RCC 7860 (cell line): Measurements from ENCODE around the gene ZNF335.

Experiments
- DNase-seq: peaks from one replicate; pipeline ENCODE4 v3.0.0-alpha.2; 2015; ENCODE audit warnings: low spot score
- FAIRE-seq: peaks from 2 replicates; lab custom pipeline; 2012; peaks lifted over from hg19 to GRCh38; lab: Jason Lieb, UNC

ZNF335 gene, protein sequence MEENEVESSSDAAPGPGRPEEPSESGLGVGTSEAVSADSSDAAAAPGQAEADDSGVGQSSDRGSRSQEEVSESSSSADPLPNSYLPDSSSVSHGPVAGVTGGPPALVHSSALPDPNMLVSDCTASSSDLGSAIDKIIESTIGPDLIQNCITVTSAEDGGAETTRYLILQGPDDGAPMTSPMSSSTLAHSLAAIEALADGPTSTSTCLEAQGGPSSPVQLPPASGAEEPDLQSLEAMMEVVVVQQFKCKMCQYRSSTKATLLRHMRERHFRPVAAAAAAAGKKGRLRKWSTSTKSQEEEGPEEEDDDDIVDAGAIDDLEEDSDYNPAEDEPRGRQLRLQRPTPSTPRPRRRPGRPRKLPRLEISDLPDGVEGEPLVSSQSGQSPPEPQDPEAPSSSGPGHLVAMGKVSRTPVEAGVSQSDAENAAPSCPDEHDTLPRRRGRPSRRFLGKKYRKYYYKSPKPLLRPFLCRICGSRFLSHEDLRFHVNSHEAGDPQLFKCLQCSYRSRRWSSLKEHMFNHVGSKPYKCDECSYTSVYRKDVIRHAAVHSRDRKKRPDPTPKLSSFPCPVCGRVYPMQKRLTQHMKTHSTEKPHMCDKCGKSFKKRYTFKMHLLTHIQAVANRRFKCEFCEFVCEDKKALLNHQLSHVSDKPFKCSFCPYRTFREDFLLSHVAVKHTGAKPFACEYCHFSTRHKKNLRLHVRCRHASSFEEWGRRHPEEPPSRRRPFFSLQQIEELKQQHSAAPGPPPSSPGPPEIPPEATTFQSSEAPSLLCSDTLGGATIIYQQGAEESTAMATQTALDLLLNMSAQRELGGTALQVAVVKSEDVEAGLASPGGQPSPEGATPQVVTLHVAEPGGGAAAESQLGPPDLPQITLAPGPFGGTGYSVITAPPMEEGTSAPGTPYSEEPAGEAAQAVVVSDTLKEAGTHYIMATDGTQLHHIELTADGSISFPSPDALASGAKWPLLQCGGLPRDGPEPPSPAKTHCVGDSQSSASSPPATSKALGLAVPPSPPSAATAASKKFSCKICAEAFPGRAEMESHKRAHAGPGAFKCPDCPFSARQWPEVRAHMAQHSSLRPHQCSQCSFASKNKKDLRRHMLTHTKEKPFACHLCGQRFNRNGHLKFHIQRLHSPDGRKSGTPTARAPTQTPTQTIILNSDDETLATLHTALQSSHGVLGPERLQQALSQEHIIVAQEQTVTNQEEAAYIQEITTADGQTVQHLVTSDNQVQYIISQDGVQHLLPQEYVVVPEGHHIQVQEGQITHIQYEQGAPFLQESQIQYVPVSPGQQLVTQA (N-terminal part only)

DNA sequence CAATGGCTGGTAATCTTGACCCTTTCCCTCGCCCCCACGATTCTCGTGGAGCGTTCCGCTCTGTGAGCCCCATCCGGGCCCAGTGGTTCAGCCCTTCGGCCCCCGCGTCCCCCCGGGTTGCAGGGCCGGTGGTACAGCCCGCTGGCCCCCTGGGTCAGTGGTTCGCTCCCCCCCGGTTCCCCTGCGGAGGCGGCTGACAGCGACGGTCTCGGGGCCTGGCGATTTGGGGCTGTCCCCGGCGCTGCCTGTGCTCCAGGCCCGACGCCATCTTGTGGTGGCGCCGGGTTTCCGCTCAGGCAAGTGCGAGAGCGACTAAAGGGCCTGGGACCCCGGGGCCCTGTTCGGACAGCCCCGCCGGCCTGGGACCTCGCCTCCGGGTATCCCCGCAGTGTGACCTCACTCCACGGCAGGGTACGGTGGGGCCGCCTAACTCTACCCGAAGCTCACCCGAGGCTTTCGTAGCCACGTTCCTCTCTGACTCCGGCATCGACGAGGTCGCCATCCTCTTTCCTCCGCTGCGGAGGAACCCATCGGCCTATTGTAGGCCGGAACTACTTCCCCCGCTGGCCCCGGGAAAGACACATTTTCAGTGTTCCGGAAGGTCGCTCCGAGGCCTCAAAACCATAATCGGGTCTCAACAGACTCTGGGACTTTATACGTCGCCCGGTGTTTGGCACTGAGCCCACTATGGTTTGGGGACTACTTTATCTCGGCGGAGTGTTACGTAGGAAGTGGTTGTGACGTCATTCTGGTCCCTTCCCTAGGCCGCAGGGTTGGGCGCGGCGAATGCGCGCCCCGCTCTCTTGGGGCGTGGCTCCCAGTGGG lies at the start of gene ZNF335:
ZNF335 (minus strand) TSS at position 529 of the 825 bp plus-strand sequence. CDS start 793 bp downstream, outside the sequence.
- peak; percentile 90 for DNase-seq
- no peak for FAIRE-seq

DNA sequence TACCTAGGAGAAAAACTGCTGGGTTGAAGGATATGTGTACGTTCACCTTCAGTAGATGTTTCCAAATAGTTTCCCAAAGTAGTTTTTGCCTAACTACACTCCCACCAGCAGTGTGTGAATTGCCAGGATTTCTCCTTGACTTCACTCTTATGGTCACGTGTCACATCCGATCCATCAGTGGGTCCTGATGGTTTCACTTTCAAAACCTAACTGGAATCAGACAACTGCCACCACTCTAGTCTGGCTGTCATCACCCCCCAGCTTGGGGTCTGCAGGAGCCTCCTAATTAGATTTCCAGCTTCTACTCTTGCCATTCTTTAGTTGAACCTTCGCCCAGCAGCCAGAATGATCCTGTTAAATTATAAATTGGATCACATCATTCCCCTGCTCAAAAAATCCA lies 48.6 kb upstream of the ZNF335 start:
- DNase-seq, result no peak
- no peak for FAIRE-seq

DNA sequence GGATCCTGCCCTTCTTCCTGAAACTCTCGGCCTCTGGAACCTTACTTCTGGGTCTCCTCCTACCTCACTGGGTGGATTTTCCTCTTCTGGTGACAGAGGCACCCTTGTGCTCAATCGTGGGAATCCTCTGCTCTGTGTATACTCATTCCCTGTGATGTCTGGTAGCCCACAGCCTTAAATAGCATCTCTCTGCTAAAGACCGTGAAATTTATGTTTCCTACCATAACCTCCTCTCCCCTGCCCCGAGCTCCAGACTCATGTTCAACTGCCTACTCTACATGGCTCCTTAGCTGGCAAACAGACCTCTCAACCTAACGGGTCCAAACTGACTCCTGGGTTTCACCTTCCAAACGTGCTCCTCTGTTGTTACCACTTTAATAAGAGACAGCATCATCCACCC lies 46.6 kb upstream of the ZNF335 start:
- no peak for FAIRE-seq

DNA sequence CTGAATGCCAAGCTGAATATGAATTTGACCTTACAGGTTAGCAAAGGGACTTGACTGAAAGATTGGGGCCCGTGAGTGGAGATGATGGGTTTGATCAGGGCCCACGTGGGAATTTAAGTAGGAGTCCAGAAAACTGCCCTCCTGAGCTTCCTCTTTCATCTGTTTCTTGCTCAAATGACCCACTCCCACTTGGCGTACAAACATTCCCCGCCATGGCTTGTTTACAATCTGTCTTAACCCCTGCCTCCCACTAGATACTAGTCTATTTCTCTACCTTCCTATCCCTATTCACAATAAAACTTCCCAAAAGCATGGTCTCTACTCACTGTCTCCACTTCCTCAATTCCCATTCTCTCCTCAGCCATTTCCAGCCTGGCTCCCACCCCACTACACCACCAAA lies 46.1 kb upstream of the ZNF335 start:
- FAIRE-seq (no peak), DNase-seq (no peak)

More for the DNA sequence above, 46.6 kb upstream of the ZNF335 start:
- no peak for DNase-seq

DNA sequence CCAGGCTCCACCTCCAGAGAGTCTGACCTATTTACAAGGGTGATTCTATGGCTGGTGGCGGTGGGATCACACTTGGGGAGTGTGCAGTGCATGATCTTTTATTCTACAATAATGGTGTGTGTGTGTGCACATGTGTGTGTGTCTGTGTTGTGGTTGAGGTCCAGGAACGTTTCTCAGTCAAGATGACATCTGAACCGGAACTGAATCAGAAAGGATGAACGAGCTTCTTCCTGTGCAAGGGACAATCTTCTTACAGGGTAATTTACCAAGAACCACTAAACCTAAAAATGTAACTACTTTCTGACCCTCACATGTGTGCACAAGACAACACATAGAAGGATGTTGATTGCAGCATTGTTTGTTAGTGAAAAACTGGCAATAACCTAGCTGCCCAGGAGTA lies 45.3 kb upstream of the ZNF335 start:
- FAIRE-seq (no peak), DNase-seq (no peak)

DNA sequence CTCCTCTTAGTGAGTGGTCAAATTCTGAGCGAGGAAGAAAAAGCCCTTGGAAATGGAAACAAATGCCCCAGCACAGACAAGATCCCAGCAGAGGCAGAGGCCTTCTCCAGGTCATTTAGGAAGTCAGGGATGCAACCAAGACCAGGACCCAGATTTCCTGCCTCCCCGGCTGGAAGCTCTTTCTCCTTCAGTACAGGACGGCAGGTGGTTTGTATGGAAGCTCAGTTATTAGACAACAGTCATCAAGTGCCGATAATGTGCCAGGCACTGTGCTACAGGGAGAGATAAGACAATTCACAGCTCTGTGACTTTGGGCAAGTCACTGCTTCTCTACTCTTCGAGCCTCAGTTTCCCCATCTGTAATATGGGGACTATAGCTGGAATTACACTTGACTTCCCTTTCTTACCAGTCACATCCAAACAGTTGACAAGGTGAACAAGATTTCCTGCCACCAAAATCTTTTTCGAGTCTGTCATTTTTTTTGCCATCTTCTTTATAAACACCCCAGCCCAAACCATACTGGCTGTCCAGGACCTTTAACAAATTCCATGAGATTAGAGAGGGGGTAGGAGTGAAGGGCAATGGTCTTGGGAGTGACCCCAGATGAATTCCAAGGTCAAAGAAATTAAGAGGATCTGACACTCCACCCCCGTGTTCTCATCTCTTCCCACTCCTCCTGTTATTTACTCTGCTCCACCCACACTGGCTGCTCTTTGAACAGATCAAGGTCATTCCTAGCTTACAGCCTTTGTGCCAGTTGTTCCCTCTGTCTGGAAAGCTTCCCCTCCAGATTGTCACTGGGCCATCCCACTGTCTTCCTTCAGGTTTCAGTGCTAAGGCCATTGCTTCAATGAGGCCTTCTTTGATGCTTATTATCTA lies 42.8 kb upstream of the ZNF335 start:
- no peak for DNase-seq
- FAIRE-seq, result no peak

DNA sequence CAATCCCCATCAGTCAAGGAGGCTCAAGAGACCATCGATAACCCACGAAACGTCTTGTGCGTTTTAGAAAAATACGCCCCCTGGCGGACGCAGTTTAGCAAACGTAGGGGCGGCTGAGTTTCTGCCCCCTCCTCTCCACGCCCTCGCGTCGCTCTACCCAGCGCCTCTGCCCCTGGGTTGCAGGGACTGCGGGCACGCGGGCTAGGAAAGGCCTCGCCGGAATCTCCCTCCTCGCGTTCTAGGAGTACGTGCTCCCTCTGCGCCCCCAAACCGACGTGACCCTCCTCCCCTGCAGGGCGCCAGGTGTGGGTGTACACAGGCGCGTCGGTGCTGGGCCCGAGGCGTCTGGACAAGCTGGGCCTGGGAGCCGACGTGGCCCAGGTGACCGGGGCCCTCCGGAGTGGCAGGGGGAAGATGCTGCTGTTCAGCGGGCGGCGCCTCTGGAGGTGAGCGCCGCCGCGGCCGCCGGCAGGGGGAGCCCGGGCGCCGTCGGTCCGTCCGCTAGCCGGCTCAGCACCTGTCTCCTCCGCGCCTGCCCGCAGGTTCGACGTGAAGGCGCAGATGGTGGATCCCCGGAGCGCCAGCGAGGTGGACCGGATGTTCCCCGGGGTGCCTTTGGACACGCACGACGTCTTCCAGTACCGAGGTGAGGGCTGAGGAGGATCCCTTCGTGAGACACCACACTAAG lies 42.0 kb upstream of the ZNF335 start:
- DNase-seq (peak; percentile 33), FAIRE-seq (no peak)

DNA sequence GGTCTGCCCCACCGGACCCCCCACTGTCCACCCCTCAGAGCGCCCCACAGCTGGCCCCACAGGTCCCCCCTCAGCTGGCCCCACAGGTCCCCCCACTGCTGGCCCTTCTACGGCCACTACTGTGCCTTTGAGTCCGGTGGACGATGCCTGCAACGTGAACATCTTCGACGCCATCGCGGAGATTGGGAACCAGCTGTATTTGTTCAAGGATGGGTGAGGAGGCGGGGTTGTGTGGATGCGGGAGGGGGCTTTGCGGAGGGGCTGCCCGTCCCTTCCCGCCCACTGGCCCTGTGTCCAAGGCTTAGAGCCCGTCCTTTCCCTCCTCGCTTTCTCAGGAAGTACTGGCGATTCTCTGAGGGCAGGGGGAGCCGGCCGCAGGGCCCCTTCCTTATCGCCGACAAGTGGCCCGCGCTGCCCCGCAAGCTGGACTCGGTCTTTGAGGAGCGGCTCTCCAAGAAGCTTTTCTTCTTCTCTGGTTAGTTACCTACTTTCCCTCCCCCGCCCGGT lies 41.4 kb upstream of the ZNF335 start:
- no peak for FAIRE-seq
- no peak for DNase-seq

DNA sequence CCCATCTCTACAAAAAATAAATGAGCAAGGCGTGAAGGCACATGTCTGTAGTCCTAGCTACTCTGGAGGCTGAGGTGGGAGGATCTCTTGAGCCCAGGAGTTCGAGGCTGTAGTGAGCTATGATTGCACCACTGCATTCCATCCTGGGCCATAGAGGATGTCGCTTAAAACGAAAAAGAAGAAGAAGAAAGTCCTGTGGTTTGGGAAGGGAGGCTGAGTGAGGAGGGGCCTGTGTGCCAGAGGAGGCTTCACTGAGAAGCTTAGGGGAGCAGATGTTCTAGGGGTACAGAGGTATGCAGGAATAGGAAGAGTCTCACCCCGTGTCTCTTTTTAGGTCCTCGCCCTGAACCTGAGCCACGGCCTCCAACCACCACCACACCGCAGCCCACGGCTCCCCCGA lies 40.9 kb upstream of the ZNF335 start:
- FAIRE-seq, result no peak
- no peak for DNase-seq

DNA sequence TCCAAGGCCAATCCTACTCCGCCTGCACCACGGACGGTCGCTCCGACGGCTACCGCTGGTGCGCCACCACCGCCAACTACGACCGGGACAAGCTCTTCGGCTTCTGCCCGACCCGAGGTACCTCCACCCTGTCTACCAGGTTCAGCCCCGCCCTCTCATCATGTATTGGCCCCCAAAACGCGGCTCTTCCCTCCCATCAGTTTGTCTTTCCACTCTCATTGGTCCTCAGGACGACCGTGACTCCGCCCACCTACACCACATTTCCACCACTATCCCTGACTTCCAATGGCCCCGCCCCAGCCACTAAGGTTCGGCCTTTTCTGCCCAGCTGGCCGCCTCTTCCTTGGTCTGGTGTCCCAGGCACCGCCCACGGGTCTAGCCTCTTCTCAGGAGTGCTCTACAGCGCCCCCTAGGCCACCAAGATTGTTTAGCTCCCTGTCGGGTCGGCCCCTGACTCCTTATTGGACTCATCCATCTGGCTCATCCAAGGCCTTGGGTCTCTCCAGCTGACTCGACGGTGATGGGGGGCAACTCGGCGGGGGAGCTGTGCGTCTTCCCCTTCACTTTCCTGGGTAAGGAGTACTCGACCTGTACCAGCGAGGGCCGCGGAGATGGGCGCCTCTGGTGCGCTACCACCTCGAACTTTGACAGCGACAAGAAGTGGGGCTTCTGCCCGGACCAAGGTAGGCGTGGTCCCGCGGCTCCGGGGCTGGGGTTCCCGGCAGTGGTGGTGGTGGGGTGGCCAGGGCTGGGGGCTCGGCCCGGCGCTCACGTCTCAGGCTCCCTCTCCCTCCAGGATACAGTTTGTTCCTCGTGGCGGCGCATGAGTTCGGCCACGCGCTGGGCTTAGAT lies 39.9 kb upstream of the ZNF335 start:
- no peak for FAIRE-seq

DNA sequence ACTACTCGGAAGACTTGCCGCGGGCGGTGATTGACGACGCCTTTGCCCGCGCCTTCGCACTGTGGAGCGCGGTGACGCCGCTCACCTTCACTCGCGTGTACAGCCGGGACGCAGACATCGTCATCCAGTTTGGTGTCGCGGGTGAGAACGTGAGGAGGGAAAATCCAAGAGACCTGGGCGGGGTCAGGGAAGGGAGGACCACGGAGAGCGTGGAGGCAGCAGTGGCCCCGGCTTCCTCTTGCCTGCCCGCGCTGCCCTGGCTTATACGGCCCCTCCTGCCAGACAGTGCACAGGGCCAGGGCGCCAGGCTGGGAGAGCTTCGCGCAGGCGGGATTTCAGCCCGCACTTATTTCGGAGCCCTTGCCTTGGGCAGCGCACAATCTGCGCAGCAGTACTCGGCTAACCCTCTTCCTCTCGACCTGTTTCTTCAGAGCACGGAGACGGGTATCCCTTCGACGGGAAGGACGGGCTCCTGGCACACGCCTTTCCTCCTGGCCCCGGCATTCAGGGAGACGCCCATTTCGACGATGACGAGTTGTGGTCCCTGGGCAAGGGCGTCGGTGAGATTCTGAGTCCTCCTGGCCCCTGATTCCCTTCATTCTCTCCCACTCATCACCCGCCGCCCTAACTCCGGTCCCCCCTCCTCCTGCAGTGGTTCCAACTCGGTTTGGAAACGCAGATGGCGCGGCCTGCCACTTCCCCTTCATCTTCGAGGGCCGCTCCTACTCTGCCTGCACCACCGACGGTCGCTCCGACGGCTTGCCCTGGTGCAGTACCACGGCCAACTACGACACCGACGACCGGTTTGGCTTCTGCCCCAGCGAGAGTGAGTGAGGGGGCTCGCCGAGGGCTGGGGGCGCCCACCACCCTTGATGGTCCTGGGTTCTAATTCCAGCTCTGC lies 38.7 kb upstream of the ZNF335 start:
- DNase-seq (no peak), FAIRE-seq (no peak)

More for the DNA sequence above, 39.9 kb upstream of the ZNF335 start:
- no peak for DNase-seq

DNA sequence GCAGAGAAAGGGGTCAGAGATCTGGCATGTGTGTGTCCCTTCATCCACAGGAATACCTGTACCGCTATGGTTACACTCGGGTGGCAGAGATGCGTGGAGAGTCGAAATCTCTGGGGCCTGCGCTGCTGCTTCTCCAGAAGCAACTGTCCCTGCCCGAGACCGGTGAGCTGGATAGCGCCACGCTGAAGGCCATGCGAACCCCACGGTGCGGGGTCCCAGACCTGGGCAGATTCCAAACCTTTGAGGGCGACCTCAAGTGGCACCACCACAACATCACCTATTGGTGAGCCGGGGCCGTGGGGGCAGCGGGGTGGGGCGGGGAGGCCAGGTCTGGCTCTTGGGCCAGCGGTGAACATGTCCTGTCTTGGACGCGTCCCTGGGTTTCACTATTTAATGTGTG lies 37.8 kb upstream of the ZNF335 start:
- DNase-seq (no peak), FAIRE-seq (no peak)

DNA sequence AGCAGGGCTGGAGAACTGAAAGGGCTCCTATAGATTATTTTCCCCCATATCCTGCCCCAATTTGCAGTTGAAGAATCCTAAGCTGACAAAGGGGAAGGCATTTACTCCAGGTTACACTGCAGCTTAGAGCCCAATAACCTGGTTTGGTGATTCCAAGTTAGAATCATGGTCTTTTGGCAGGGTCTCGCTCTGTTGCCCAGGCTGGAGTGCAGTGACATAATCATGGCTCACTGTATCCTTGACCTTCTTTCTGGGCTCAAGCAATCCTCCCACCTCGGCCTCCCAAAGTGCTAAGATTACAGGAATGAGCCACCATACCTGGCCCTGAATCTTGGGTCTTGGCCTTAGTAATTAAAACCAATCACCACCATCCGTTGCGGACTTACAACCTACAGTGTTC lies 35.7 kb upstream of the ZNF335 start:
- DNase-seq (no peak), FAIRE-seq (no peak)

DNA sequence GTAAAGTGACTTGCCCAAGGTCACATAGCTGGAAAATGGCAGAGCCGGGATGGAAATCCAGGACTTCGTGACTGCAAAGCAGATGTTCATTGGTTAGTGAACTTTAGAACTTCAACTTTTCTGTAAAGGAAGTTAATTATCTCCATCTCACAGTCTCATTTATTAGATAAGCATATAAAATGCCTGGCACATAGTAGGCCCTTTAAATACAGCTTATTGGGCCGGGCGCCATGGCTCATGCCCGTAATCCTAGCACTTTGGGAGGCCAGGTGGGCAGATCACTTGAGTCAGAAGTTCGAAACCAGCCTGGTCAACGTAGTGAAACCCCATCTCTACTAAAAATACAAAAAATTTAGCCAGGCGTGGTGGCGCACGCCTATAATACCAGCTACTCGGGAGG lies 35.0 kb upstream of the ZNF335 start:
- FAIRE-seq (no peak), DNase-seq (no peak)

DNA sequence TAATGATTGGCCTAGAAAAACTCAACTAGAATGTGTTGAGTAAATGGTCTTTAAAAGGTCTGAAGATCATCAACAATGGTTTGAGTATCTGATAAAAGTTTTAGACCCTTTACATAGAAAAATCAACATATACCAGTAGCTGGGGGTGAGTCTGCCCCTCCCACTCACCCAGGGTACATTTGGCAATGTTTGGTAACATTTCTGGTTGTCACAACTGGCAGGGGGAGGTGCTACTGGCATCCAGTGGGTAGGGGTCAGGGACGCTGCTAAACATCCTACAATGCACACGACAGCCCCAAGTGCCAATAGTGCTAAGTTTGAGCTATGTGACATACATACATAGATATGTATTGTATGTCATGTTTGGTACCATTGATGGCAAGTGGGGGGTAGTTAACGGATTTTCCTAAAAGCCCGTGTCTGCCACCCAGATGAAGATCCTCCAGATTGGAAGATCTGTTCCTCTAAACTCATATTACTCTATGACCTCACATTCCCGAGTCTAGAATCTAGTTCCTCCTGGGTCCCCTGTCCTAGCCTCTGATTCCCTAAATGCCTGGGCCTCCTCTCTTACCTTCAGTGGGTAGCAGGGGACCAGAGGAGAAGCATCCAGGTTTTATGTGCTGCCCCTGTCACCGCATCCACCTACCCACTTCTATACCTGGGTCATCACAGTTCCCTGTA lies 34.2 kb upstream of the ZNF335 start:
- FAIRE-seq, result no peak
- no peak for DNase-seq

DNA sequence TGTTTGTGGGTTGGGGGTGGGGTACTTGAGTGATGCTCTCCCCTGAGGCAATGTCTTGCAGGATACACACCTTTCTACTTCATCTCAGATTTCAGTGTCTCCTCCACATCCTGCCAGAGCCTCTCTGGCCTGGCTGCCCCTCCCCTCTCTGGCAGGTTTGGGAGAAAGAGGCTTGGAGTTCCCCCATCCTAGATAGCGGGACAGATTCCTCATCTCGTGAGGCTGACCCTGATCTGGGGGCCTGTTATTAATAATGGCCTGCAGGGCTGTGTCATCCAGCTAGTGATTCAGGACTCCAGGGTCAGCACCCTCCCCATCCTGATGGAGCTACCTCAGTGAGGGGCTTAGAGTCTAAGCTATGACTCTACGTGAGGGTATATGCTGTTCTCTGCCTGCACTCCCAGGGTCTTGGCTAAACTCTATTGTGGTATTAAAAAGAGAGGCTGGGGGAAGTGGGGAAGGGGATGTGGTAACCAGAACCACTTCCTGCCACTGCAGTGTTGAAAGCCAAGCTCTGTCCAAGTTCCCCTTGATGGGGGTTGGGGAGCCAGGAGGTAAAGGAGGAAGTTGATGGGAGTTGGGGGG lies 33.0 kb upstream of the ZNF335 start:
- FAIRE-seq, result no peak
- no peak for DNase-seq
